Endothelial cell of umbilical vein (primary cell): Measurements from ENCODE around the gene TACSTD2. TPM values are rescaled to one million over a fixed set of nuclear protein-coding genes. Genes with fewer than 3 reads are reported as not detected.
A peak's percentile ranks its signal among the peaks of the same experiment; 100 is the strongest.

Experiments
- BruUV-seq: library from RNA; stranded (reverse); fragments of 400-500 nt; replicated peaks from 2 replicates; lab custom pipeline; 2021; lab: Mats Ljungman, UMichigan
- CTCF ChIA-PET: fragments of 300-600, 350-600 bp; sonication (Branson Sonifier 250); formaldehyde crosslinking; loops from one replicate; lab custom pipeline; 2021; ENCODE audit warnings: antibody characterized with exemption, inconsistent platforms; lab: Charles Lee
- POLR2A ChIA-PET: fragments of 300-600, 350-600 bp; sonication (Branson Sonifier 250); formaldehyde crosslinking; loops from one replicate; lab custom pipeline; 2021; ENCODE audit warnings: antibody characterized with exemption, inconsistent platforms; lab: Charles Lee
- DNase-seq: peaks from one replicate; pipeline ENCODE4 v3.0.0-alpha.2; 2011; ENCODE audit warnings: low read depth, low spot score
- FAIRE-seq: peaks from 2 replicates; lab custom pipeline; 2011; peaks lifted over from hg19 to GRCh38; lab: Jason Lieb, UNC
- H2AFZ ChIP-seq: 2 replicates; pipeline ENCODE4 v1.6.0; 2012; ENCODE audit warnings: low read depth, low read length, control low read depth, inconsistent platforms
- H3K27ac ChIP-seq: 2 replicates; pipeline ENCODE4 v1.5.1; 2011; ENCODE audit warnings: low read depth, mild to moderate bottlenecking, control low read depth, low read length, moderate library complexity; ENCODE audit not compliant: insufficient read depth
- H3K27me3 ChIP-seq, 2 experiments: 2 replicates each; pipeline versions ENCODE4 v1.6.0 to v1.6.1; 2011; ENCODE audit warnings: low read length in 2 of 2, mixed read lengths in 1 of 2; ENCODE audit not compliant: control insufficient read depth in 2 of 2, insufficient read depth in 2 of 2
- H3K36me3 ChIP-seq, 2 experiments: 2 replicates in 1 of 2; 3 replicates in 1 of 2; pipeline ENCODE4 v1.5.1; 2011; ENCODE audit warnings: low read length in 2 of 2, mild to moderate bottlenecking in 1 of 2, moderate library complexity in 1 of 2; ENCODE audit not compliant: control insufficient read depth in 2 of 2, insufficient read depth in 2 of 2; ENCODE audit errors: extremely low read depth in 1 of 2
- H3K4me1 ChIP-seq: 3 replicates; pipeline ENCODE4 v1.5.1; 2011; ENCODE audit warnings: mild to moderate bottlenecking, low read length; ENCODE audit not compliant: control insufficient read depth, insufficient read depth; ENCODE audit errors: extremely low read depth
- H3K4me2 ChIP-seq: 2 replicates; pipeline ENCODE4 v1.6.1; 2011; ENCODE audit warnings: low read length, control low read depth, mixed read lengths; ENCODE audit not compliant: insufficient read depth
- H3K4me3 ChIP-seq, 3 experiments: fragments of 200-600 bp in 1 of 3; sonication (generic), shearing (Covaris generic) in 1 of 3; replicated peaks in 1 of 3; 2 replicates each; pipeline ENCODE4 v1.5.1; 2011 to 2016; ENCODE audit warnings: control low read depth in 3 of 3, low read length in 3 of 3, mild to moderate bottlenecking in 2 of 3, inconsistent platforms in 1 of 3, low read depth in 1 of 3, moderate library complexity in 1 of 3; ENCODE audit not compliant: insufficient read depth in 1 of 3
- H3K79me2 ChIP-seq: 2 replicates; pipeline ENCODE4 v1.6.0; 2012; ENCODE audit warnings: low read length, inconsistent platforms; ENCODE audit not compliant: control insufficient read depth, insufficient read depth
- H3K9ac ChIP-seq: replicated peaks from 2 replicates; pipeline ENCODE3; 2011; ENCODE audit warnings: low read length, control low read depth; ENCODE audit not compliant: insufficient read depth; ENCODE audit errors: extremely low read depth
- H3K9me1 ChIP-seq: replicated peaks from 3 replicates; pipeline ENCODE4 v1.6.0; 2011; ENCODE audit warnings: mild to moderate bottlenecking, low read length; ENCODE audit not compliant: control insufficient read depth, insufficient read depth; ENCODE audit errors: extremely low read depth
- H3K9me3 ChIP-seq: replicated peaks from 2 replicates; pipeline ENCODE4 v1.5.1; 2012; ENCODE audit warnings: low read length, inconsistent platforms; ENCODE audit not compliant: control insufficient read depth, insufficient read depth
- H4K20me1 ChIP-seq: replicated peaks from 2 replicates; pipeline ENCODE3; 2011; ENCODE audit warnings: mild to moderate bottlenecking, low read length; ENCODE audit not compliant: control insufficient read depth, insufficient read depth; ENCODE audit errors: extremely low read depth
- EZH2 ChIP-seq: IDR thresholded peaks from 2 replicates; pipeline ENCODE4 v1.6.1; 2012; ENCODE audit warnings: borderline replicate concordance, low read depth, mild to moderate bottlenecking, moderate library complexity, low read length, inconsistent platforms; ENCODE audit not compliant: severe bottlenecking
- FOS ChIP-seq: IDR thresholded peaks from 2 replicates; pipeline ENCODE4 v1.6.1; 2011; ENCODE audit warnings: mild to moderate bottlenecking, low read length, moderate library complexity, borderline replicate concordance; ENCODE audit not compliant: insufficient read depth
- GATA2 ChIP-seq: IDR thresholded peaks from 2 replicates; pipeline ENCODE4 v1.7.0; 2011; ENCODE audit warnings: low read depth, mild to moderate bottlenecking, moderate library complexity, mixed read lengths, low read length; ENCODE audit not compliant: insufficient read length, insufficient read depth
- JUN ChIP-seq: IDR thresholded peaks from 2 replicates; pipeline ENCODE4 v1.6.1; 2011; ENCODE audit warnings: borderline replicate concordance, low read depth; ENCODE audit not compliant: insufficient read length, insufficient read depth
- MYC ChIP-seq: IDR thresholded peaks from one replicate; pipeline ENCODE4 v1.6.1; 2011; ENCODE audit warnings: mild to moderate bottlenecking, low read depth, low read length
- POLR2A ChIP-seq: IDR thresholded peaks from 2 replicates; pipeline ENCODE4 v1.6.1; 2012; ENCODE audit warnings: low read depth, mild to moderate bottlenecking, control low read depth, low read length
- POLR2AphosphoS5 ChIP-seq: IDR thresholded peaks from 2 replicates; pipeline ENCODE4 v1.6.1; 2012; ENCODE audit warnings: low read depth, mild to moderate bottlenecking, control low read depth, low read length, moderate library complexity; ENCODE audit not compliant: insufficient read depth
- dilution Hi-C: fragments of 300-500 bp; cut with MboI; formaldehyde crosslinking; loops from one replicate; pipeline ENCODE4 v1.15.0; 2019; ENCODE audit warnings: low sequenced_read_pairs; ENCODE audit not compliant: extremely low pct_ligation_motif_present
- intact Hi-C: fragments of 100-400 bp; cut with micrococcal nuclease; formaldehyde crosslinking; loops from one replicate; pipeline ENCODE4 v1.10.0; 2022
- polyA plus RNA-seq, 4 experiments: library from polyadenylated mRNA; depleted of rRNA in 3 of 4; stranded (reverse) in 3 of 4; unstranded in 1 of 4; fragments of >200 nt; gene quantifications; 2 replicates each; pipeline versions ENCODE4 v1.2.1 to v1.2.3, GENCODE V29; 2011 to 2012; ENCODE audit warnings: missing spikeins in 1 of 4
- total RNA-seq: library from RNA; stranded (reverse); gene quantifications from 2 replicates; pipeline ENCODE4 v1.2.3, GENCODE V29; 2021
- TF ChIP-seq, protein P1 (sequence below): IDR thresholded peaks from 2 replicates; pipeline ENCODE4 v1.6.1; 2011; ENCODE audit not compliant: insufficient read depth, insufficient read length
- TF ChIP-seq, protein P2 (sequence below), 2 donors: IDR thresholded peaks; 1 replicate in 1 of 2; 2 replicates in 1 of 2; pipeline ENCODE4 v1.5.1; 2011; ENCODE audit warnings: low read length in 2 of 2, mild to moderate bottlenecking in 2 of 2, moderate library complexity in 2 of 2, control low read depth in 1 of 2, inconsistent platforms in 1 of 2, low read depth in 1 of 2; ENCODE audit not compliant: insufficient read depth in 1 of 2; ENCODE audit errors: extremely low read depth in 1 of 2

The TACSTD2 gene
- total and polyA plus RNA-seq, 2 donors (not counting 3 experiments of a cell fraction or from before 2014, with no cell fraction given) = 30.7 to 43.3 TPM

DNA sequence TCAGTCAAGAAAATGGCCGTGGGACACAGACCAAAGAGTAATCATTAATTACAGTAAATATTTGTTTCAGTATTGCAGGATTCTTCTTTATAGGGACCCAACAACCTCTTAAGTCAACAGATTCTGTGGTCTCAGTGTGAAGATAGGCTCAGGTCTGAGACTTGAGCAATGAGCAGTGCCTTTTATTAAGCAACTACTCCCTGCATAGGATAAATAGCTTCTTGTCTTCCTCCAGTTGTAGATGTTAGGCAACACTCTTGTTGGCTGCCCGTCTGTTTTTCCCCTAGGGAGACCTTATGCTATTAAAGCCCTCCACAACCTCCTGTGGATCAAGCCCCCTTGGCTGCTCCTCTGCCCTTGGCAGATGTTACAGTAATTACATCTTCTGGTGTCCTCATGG is 28.7 kb downstream of the TACSTD2 start:
- H3K27me3 ChIP-seq = peaks cover 3 to 4% of the 10 kb centered on the region in 2 experiments
- CTCF ChIA-PET = interaction anchor here (1.3 to 5.1 kb wide), 2 partner anchors 71 to 104 kb away, joined by 4 to 73 read pairs; no protein-coding TSS in a partner anchor
- H3K36me3 ChIP-seq = no peaks in the 10 kb centered on the region
- H3K9ac ChIP-seq = no peak overlapping the region
- H3K4me3 ChIP-seq = no peak overlapping the region
- no peaks in the 10 kb centered on the region for H3K9me3 ChIP-seq
- intact Hi-C loops (loop anchor here (5.0 to 10.0 kb wide), 2 partner anchors 154 to 1581 kb away; partner anchors contain the start of gene C8B), dilution Hi-C loops (no loop called here)
- FAIRE-seq (no peak), DNase-seq (no peak)
- no peaks in the 10 kb centered on the region for H3K79me2 ChIP-seq
- H3K9me1 ChIP-seq = no peaks in the 10 kb centered on the region
- TF ChIP-seq MYC = no peak
- no peak for TF ChIP-seq FOS
- H3K4me1 ChIP-seq = peaks cover 4% of the 10 kb centered on the region
- BruUV-seq = no TSS peak
- H2AFZ ChIP-seq = no peak overlapping the region
- POLR2A ChIA-PET = no interaction called here
- no peak overlapping the region for H3K4me2 ChIP-seq
- H3K27ac ChIP-seq = no peak overlapping the region
- no peaks in the 10 kb centered on the region for H4K20me1 ChIP-seq

DNA sequence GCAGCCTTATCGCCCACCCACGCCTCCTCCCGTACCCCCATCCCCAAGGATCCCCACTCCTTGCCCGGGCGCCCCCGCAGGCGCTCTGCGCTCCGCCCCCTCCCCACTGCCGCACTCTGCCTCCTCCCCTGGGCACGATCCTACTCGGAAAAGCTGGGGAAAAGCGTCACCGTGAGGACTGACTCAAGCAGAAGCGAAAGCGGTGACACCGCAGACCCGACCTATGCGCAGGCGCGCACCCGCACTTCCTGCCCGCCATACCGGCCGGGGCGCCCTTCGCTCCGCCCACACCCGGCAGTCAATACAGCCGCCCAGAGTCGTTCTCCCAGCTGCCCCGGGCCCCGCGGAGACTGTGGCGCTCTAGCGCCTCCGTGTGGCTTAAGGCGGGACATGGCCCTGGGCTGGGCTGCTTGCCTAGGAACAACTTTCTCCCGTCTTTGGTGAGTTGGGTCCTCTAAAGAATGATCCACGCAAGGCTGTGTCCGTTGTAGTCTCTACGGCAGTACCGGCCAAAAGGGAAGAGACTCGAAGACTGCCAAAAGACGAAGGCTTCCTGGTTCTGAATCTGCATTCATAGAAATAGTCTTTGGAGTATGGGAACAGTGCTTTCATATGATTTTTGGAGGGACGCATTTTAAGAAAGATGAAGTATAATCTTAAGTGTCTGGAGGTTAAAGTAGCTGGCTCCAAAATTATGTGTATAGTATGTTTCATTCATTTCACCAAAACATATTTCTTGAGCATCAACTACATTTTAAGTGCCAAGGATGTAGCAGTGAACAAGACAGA is 30.3 kb downstream of the TACSTD2 start, which contains the start of gene OMA1:
OMA1 (minus strand) TSS at position 207 of the 789 bp plus-strand sequence. CDS start 7,432 bp downstream, outside the sequence.
- Histone ChIP-seq H3K9me3 (no peaks in the 10 kb centered on the region), H3K79me2 (no peaks in the 10 kb centered on the region), H3K4me2 (peak within 1 kb of the TSS; percentile 95), H3K36me3 (no peaks in the 10 kb centered on the region), H3K9ac (peak within 1 kb of the TSS; percentile 93), H3K4me1 (peaks cover 4% of the 10 kb centered on the region), H3K27ac (peak within 1 kb of the TSS; percentile 84), H2AFZ (peak within 1 kb of the TSS; percentile 88), H4K20me1 (no peaks in the 10 kb centered on the region), H3K9me1 (no peaks in the 10 kb centered on the region), H3K4me3 (peak within 1 kb of the TSS; percentile 73 to 95 (median 76)), H3K27me3 (peaks cover 3 to 4% of the 10 kb centered on the region in 2 experiments)
- TSS peak; percentile 47 for BruUV-seq
- ChIA-PET CTCF (interaction anchor here (0.6 to 5.1 kb wide), 21 partner anchors 9 to 1715 kb away, joined by 3 to 73 read pairs (median 5); no protein-coding TSS in a partner anchor), POLR2A (interaction anchor here (0.6 to 1.2 kb wide), 11 partner anchors 18 to 1721 kb away, joined by 3 to 5 read pairs (median 4); no protein-coding TSS in a partner anchor)
- no peak for TF ChIP-seq JUN
- peak; percentile 80 for TF ChIP-seq POLR2AphosphoS5
- no peak for TF ChIP-seq MYC
- TF ChIP-seq, protein P1, sequence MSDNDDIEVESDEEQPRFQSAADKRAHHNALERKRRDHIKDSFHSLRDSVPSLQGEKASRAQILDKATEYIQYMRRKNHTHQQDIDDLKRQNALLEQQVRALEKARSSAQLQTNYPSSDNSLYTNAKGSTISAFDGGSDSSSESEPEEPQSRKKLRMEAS = no peak
- peak; percentile 27 for TF ChIP-seq FOS
- no peak for TF ChIP-seq GATA2
- TF ChIP-seq EZH2 = no peak
- peak; percentile 76 for TF ChIP-seq POLR2A
- TF ChIP-seq, protein P2, sequence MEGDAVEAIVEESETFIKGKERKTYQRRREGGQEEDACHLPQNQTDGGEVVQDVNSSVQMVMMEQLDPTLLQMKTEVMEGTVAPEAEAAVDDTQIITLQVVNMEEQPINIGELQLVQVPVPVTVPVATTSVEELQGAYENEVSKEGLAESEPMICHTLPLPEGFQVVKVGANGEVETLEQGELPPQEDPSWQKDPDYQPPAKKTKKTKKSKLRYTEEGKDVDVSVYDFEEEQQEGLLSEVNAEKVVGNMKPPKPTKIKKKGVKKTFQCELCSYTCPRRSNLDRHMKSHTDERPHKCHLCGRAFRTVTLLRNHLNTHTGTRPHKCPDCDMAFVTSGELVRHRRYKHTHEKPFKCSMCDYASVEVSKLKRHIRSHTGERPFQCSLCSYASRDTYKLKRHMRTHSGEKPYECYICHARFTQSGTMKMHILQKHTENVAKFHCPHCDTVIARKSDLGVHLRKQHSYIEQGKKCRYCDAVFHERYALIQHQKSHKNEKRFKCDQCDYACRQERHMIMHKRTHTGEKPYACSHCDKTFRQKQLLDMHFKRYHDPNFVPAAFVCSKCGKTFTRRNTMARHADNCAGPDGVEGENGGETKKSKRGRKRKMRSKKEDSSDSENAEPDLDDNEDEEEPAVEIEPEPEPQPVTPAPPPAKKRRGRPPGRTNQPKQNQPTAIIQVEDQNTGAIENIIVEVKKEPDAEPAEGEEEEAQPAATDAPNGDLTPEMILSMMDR (IDR thresholded peaks at IDR 0.05; ENCODE audit: extremely low read depth in 1 of 2, insufficient read depth in 1 of 2, low read depth in 1 of 2, low read length in 2 of 2) = peak; percentile 99
- intact Hi-C loops (loop anchor here (1.0 to 10.0 kb wide), 11 partner anchors 30 to 1714 kb away; partner anchors contain the start of gene C8B), dilution Hi-C loops (no loop called here)
- DNase-seq (peak; percentile 99), FAIRE-seq (peak; percentile 87)
